HTR-8/SVneo (cell line): ENCODE measurements around the gene MPZL3.

Experiments used
- DNase-seq: peaks from one replicate; pipeline ENCODE4 v3.0.0; 2011; ENCODE audit warnings: low spot score, mixed read lengths; ENCODE audit not compliant: insufficient read length
- FAIRE-seq: peaks from 2 replicates; lab custom pipeline; 2011; peaks lifted over from hg19 to GRCh38; lab: Jason Lieb, UNC

Gene MPZL3

GRCh38 chr11:118265954-118266353 lies 13.8 kb upstream of the MPZL3 start:
- DNase-seq (no peak), FAIRE-seq (no peak)

DNA sequence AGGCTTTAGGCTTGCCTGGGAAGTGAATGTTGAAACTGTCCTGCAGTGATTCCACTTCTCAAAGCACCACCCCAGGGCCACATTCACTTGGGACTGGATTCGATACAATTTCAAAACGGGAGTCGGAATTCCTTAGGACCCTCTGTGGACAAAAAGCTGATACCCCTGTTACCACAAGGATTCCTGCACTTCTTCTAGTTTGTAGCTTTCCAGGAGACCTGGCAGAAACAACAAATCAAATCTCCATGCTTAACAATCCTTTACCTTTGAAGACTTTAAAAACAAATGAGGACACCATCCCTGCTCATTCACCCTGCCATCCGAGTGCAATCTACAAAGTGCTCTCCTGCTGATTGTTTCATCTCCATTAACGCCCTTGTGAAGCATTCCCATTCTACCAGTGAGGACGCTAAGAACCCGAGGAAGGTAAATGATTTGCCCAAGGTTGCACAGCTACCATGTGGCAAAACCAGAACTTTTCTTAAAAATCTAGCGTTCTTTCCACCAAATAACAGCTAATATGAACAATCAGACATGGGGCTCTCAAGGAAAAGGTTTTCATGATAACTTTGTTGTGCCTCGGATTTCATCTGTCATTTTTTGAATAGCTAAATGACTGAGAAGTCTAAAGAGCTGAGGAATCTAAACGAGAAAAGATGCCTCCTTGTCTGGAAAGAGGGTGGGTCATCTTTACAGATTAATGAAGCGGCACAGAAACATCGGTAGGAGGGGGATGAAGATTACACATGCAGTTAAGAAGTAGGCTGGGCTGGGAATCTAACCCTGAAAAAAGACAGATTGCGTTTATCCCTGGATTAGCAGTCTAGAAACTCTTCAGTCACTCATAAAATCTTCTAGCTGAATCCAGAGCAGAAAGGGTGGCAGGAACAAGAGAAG lies 12.7 kb upstream of the MPZL3 start:
- FAIRE-seq (no peak), DNase-seq (no peak)

DNA sequence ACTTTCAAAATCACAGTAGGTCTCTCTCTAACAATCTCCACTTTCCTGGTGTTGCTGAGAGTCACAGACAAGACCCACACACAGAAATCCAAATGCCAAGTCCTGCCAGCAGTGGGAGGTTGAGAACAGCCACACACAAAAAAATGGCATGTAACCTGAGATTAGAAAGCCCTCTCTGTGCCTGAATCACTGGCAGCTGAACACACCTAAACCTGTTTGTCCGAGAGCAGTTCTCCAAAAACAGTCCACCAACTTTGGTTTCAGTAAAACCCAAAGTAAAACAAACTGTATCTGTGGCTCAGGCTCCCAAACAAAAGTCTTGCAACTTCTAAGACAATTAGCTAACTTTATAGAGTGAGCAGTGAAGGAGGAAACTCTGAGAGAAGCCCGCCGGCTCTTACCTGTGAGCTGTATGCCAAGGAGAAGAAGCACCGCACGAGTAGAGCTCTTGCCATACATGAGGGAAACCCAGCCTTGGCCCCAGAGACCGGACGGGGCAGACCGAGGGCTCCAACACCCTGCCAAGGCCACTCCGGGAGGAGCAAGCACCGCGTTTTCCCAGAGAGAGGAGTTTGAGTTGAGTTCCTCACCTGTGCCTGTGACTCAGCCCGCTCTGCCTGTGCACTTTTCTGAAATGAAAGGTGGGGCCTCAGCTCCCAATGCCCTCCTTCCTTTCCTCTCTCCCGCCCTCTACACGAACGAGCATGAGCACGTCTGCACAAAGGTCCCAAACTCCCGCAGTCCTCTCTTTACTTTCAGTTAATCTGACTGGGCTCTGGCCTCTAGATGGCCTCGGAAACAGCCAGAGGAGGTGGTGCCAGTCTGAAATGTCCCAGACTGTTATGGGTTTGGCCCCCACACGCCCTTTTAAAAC lies 11.8 kb upstream of the MPZL3 start, which contains the start of gene MPZL2:
Gene MPZL2 (minus strand): TSS at position 603 of the 874 bp plus-strand sequence. CDS start 144 bp downstream, at position 459.
- FAIRE-seq = no peak
- DNase-seq = peak; percentile 21

DNA sequence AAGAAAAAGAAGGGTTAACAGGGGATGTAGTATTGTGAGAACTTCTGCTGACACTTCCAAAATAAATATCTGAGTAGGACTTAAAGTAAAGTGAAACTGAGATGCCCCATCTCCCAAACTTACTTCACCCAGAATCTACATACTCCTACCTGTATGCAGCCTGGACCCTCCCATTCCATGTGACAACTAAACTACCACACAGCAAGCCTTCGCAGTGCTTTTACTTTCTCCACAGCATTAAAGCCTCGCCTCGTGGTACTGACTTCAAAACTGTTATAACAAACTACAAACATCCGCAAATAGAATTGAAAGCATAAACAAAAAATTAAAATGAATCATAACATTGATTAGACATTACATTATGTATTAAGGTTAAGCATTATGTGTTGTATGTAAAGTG lies 10.9 kb upstream of the MPZL3 start:
- DNase-seq (no peak), FAIRE-seq (no peak)

DNA sequence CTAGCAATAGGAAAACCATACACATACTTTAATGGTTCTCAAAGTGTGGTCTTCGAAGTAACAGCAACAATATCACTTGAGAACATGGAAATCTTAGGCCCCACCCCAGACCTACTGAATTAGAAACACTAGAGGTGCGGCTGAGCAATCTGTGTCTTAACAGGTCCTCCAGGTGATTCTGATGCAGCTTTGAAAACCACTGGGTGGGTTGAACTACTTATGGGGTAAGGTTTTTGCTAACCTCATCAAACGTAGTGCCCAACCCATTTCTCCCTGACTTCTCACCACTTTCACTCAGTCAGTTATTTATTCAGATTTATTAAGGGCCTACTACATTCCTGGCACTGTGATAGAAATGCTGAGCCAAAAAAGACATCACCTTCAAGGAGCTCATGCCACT lies 8.2 kb upstream of the MPZL3 start:
- no peak for DNase-seq
- FAIRE-seq = no peak

DNA sequence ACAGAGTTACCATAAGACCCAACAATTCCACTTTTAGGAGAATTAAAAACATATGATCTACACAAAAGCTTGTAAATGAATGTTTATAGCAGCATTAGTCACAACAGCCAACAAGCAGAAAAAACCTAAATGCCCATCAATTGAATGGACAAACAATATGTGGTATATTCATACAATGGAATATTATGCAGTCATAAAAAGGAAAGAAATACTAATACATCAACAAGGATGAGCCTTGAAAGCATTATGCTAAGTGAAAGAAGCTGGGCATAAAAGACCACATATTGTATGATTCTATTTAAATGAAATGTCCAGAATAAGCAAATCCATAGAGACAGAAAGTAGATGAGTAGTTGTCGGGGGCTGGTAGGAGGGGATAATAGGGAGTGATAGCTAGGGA lies 7.0 kb upstream of the MPZL3 start:
- FAIRE-seq (no peak), DNase-seq (no peak)

- FAIRE-seq (no peak), DNase-seq (no peak)
These were observed 6.2 kb upstream of the MPZL3 start for GRCh38 chr11:118258410-118258809.

DNA sequence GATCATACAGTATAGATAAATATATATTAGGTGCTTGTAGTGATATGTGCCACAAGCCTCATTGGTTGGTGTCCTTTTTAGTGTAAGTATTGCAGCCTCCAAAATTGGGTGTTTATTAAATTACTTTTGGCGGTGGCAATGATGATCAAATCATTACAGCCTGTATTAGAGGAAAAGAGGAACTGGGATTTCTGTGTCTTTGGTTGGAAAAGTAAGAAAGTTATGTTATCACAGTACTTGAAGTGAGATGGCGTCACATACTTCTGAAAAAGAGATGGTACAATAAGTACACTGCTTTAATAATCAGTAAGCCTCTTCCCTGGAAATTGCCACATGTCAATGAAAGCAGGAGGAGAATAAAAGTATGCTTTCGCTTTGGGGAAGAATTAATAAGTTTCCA lies 523 bp upstream of the MPZL3 start:
- FAIRE-seq (no peak), DNase-seq (no peak)

- FAIRE-seq (no peak), DNase-seq (no peak)
These were observed 5.1 kb downstream of the MPZL3 start for GRCh38 chr11:118247041-118247440.

GRCh38 chr11:118245936-118246562 lies 6.1 kb downstream of the MPZL3 start:
- FAIRE-seq = no peak
- DNase-seq = no peak

GRCh38 chr11:118243993-118244762 lies 8.0 kb downstream of the MPZL3 start:
- FAIRE-seq = no peak
- DNase-seq = no peak

GRCh38 chr11:118243161-118243560 lies 9.0 kb downstream of the MPZL3 start:
- FAIRE-seq (no peak), DNase-seq (no peak)

DNA sequence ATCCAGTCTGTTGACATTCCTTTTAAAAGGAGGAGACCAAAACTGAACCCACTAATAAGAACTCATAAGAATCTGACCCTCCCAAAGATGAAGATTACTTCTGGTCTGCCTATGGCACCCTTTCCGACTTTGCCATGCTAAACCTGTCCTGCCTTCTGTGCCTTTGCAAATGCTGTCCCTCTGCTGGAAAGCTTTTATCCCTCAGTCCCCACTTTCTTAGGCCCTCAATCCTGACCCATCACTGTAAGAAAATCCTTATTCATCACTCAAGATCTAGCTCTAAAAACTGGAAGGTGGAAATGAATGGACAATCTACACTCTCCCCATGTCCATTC lies 10.4 kb downstream of the MPZL3 start:
- DNase-seq (no peak), FAIRE-seq (no peak)

DNA sequence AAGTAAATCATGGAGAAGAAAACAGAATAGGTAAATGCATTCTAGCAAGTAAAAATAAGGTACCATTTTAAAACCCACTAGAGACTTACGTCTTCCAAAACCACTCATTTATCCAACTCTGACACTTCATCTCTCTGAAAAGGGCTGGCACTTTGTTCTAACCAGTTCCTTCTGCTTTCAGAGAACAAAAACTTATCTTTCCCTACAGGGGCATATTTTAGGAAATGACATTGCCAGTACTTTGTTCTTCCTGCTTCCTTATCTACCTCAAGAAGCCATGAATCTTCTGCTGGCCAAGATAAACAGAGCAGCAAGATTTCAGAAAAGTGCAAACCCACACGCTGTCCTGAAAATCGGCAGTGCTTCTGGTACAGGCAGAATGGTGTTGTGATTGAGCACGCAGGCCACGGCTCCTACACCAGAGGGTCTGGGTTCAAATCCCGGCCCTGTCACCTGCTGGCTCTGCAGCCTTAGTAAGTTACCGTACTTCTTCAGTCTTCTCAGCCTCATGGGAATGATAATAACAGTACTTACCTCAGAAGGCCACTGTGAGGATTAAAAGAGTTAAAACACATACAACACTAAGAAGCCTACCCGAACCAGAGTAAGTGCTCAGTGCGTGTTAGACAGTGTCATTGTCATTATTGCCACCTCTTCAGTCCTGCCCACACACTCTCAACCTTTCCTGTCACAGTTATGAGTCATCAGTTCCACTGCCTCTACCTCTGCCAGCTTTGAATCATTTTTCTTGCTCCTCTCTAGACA lies 11.0 kb downstream of the MPZL3 start:
- DNase-seq (peak; percentile 10), FAIRE-seq (no peak)

- FAIRE-seq (no peak), DNase-seq (no peak)
These were observed 12.5 kb downstream of the MPZL3 start for GRCh38 chr11:118239509-118240205.

DNA sequence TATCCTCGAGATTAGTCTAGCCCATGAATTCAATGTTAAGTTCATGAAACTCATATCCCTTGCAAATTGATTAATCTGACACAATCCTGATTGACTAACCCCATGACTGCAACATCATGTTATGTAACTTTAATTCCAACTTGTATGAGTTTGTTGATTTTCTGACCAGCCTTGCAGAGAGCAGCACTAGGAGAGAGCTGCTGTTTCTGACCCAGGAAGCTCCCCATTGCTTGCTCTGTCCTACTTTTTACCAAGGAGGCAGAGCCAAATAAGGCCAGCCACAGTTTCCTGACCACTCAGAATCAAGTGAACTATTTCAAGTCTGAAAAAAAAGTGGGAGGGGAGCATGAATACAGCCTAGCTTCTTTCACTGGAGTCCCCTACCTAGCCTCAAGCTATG lies 13.2 kb downstream of the MPZL3 start:
- no peak for DNase-seq
- FAIRE-seq = no peak

- FAIRE-seq (no peak), DNase-seq (no peak)
These were observed 13.7 kb downstream of the MPZL3 start for GRCh38 chr11:118238421-118238820.

DNA sequence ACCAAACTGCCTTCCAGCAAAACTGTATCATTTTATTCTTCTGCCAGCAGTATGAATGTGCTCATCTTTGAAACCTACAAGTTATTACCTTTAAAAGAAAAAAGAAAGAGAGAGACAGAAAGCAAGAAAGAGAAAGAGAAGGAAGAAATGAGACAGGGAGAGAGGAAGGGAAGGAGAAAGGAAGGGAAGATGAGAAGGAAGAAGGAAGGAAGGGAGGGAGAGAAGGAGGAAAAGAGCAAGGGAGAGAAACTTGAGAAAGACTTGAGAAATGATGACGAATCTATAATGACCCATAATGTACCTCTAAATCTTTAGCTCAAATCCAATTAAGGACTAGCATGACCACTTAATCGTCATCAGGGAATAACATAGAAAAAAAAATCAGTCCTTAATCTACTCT lies 16.0 kb downstream of the MPZL3 start:
- FAIRE-seq (no peak), DNase-seq (no peak)

- no peak for DNase-seq
- FAIRE-seq = no peak
These were observed 17.3 kb downstream of the MPZL3 start for GRCh38 chr11:118234833-118235232.
